Activated naive CD8-positive, alpha-beta T cell treated with anti-CD3 and anti-CD28 coated beads, Interleukin-2, amount 10 ng/mL, durations not matched to agents 7 days and 5 days (primary cell): ENCODE measurements around the gene CREB3L1. TPM values are rescaled to one million over a fixed set of nuclear protein-coding genes. Genes with fewer than 3 reads are reported as not detected.
"Not testable (repeated sequence)": the region's sequence is repeated elsewhere in the genome, so short reads cannot be mapped to it uniquely, and the experiment has no call there.

Source experiments
- ATAC-seq: fragments of 150-1000 bp; cut with Tn5 transposase; one replicate; pipeline ENCODE4 v1.10.0; 2021; ENCODE audit warnings: low read depth, moderate library complexity
- POLR2A ChIA-PET: fragments of 350-600 bp; sonication (Branson Sonifier 250); formaldehyde crosslinking; loops from one replicate; lab custom pipeline; 2021; ENCODE audit warnings: antibody characterized with exemption; lab: Charles Lee
- DNase-seq: peaks from one replicate; pipeline ENCODE4 v3.0.0; 2021
- H3K27ac Mint-ChIP-seq: one replicate; pipeline ENCODE4 v1.8.0; 2022; ENCODE audit warnings: mild to moderate bottlenecking, mixed read lengths
- H3K27me3 Mint-ChIP-seq: one replicate; pipeline ENCODE4 v1.8.0; 2022; ENCODE audit warnings: mild to moderate bottlenecking, moderate library complexity, mixed read lengths
- H3K36me3 Mint-ChIP-seq: one replicate; pipeline ENCODE4 v1.8.0; 2021; ENCODE audit warnings: mild to moderate bottlenecking, mixed read lengths
- H3K4me1 Mint-ChIP-seq: one replicate; pipeline ENCODE4 v1.8.0; 2021; ENCODE audit warnings: mixed read lengths
- H3K4me3 Mint-ChIP-seq: one replicate; pipeline ENCODE4 v1.8.0; 2022; ENCODE audit warnings: mild to moderate bottlenecking, moderate library complexity, mixed read lengths
- H3K9me3 Mint-ChIP-seq: one replicate; pipeline ENCODE4 v1.8.0; 2021; ENCODE audit warnings: mixed read lengths
- total RNA-seq, 2 experiments: library from RNA; stranded (reverse); gene quantifications; one replicate each; pipeline ENCODE4 v1.2.3, GENCODE V29; 2021

Gene CREB3L1
- total RNA-seq, 2 experiments from 2014 or later: not detected

DNA sequence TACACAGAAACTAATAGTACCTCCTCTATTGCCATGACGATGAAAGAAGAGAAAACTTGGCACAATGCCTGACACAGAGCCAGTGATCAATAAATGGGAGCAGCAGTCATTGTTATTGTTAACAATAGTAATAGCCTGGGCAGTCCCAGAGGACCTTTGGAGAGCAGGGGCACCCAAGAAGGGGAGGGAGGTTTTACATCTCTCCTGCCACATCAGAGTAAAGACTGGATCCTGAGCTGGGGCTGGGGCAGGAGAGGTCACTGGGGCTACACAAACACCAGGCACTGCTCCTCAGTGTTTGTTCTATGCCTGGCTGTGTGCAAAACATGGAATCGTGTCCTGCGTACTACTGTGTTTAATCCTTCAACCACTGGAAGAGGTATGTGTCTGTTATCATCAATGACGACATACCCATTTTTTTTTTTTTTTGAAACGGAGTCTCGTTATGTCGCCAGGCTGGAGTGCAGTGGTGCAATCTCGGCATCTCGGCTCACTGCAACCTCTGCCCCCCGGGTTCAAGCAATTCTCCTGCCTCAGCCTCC, 25.0 kb upstream of the CREB3L1 start:
- Mint-ChIP-seq H3K36me3 (no peaks in the 10 kb centered on the region), H3K27me3 (peaks cover 5% of the 10 kb centered on the region), H3K9me3 (no peaks in the 10 kb centered on the region), H3K27ac (no peak overlapping the region), H3K4me3 (no peak overlapping the region), H3K4me1 (peaks cover 1% of the 10 kb centered on the region)
- POLR2A ChIA-PET: no interaction called here
- ATAC-seq (no peak), DNase-seq (no peak)

DNA sequence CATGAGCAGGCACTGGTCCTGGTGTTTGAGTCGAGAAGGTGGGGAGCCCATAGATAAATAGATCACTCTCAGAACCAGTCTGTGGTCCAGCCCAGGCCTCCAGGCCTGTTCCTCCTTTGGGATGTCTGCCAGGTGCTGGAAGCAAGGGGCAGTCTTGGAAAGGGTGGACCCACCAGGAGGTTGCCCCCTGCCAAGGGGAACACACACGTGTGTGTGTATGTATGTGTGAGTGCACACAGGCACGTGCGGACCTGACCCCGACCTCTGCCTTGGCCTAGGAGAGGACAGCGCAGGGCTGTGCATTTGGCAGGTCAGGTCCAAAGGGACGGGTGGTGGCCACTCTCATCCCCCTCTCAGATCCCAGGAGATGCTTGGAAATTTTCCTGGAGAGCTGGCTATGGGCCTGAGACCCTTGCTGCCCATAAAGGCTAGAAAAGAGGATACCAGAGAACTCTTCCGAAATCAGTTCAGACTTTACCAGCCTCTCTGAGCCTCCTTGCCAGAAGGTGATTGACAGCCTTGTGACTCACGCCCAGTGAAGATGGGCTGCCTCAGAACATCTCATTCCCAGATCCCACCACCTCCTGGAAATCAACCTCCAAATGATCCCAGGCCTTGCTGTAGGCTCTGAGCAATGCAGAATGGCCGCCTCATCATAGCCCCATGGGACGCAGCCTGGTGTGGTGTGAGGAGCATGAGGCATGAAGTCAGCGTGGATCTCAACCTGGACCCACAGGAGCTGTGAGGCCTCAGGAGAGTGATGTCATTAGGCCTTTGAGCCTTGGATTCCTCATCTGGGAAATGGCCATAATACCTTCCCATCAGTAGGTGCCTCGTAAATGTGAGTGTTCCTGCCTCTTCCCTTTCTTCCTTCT, 24.0 kb upstream of the CREB3L1 start:
- POLR2A ChIA-PET: interaction anchor here (0.9 kb wide), 1 partner anchor 11 kb away, joined by 4 read pairs; no protein-coding TSS in a partner anchor
- ATAC-seq: no peak
- Mint-ChIP-seq H3K9me3 (no peaks in the 10 kb centered on the region), H3K27me3 (peaks cover 5% of the 10 kb centered on the region), H3K4me1 (peaks cover 1% of the 10 kb centered on the region), H3K4me3 (no peak overlapping the region), H3K27ac (no peak overlapping the region), H3K36me3 (no peaks in the 10 kb centered on the region)
- no peak for DNase-seq

DNA sequence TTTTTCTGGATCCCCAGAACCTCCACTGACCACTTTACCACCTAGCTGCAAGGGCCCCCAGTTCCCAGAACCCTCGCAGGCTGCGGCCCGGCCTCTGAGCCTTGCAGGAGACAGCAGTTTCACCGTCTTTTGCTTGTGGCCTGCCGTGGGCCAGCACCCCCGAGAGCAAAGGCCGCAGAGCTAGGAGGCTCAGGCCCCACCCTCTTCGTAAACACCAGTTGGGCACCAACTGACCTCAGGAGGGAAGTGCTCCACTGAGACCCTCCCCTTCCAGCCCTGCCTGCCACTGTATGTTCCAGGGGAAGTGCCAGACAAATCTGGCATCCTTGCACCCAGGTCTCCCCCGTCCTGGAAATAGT, 23.4 kb upstream of the CREB3L1 start:
- H3K27me3 Mint-ChIP-seq: peaks cover 5% of the 10 kb centered on the region
- DNase-seq (no peak), ATAC-seq (no peak)
- POLR2A ChIA-PET: interaction anchor here (0.9 kb wide), 1 partner anchor 11 kb away, joined by 4 read pairs; no protein-coding TSS in a partner anchor
- H3K4me3 Mint-ChIP-seq: no peak overlapping the region
- H3K4me1 Mint-ChIP-seq: no peaks in the 10 kb centered on the region
- no peaks in the 10 kb centered on the region for H3K36me3 Mint-ChIP-seq
- no peak overlapping the region for H3K27ac Mint-ChIP-seq
- no peaks in the 10 kb centered on the region for H3K9me3 Mint-ChIP-seq

DNA sequence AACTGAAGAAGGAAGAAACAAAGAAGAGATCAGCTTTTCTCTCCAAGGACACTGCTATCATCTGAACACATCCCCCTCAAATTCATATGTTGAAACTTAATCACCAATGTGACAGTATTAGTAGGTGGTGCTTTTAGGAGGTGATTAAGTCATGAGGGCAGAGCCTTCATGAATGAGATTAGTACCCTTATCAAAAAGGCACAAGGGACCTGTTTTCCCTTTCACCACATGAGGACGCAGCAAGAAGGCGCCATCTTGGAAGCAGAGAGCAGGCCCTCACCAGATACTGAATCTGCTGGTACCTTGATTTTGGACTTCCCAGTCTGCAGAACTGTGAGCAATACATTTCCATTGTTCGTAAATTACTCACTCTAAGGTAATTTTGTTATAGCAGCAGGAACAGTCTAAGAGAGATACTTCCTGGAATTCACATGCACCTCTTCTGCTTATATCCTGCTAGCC, 20.9 kb upstream of the CREB3L1 start:
- H3K27me3 Mint-ChIP-seq: peaks cover 3% of the 10 kb centered on the region
- H3K9me3 Mint-ChIP-seq: no peaks in the 10 kb centered on the region
- no peak overlapping the region for H3K27ac Mint-ChIP-seq
- H3K4me1 Mint-ChIP-seq: no peaks in the 10 kb centered on the region
- H3K4me3 Mint-ChIP-seq: no peak overlapping the region
- POLR2A ChIA-PET: no interaction called here
- DNase-seq: no peak
- ATAC-seq: no peak
- H3K36me3 Mint-ChIP-seq: no peaks in the 10 kb centered on the region

DNA sequence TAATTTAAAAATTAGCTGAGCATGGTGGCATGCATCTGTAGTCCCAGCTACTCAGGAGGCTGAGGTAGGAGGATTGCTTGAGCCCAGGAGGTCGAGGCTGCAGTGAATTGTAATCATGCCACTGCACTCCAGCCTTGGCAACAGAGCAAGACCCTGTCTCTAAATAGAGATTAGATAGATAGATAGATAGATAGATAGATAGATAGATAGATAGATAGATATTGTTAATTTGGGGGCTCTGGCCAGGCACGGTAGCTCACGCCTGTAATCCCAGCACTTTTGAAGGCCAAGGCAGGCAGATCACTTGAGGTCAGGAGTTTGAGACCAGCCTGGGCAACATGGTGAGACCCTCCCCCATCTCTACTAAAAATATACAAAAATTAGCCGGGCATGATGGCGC, 18.1 kb upstream of the CREB3L1 start:
- H3K27me3 Mint-ChIP-seq, DNase-seq, ATAC-seq, H3K4me1 Mint-ChIP-seq, H3K27ac Mint-ChIP-seq, H3K4me3 Mint-ChIP-seq, H3K36me3 Mint-ChIP-seq, H3K9me3 Mint-ChIP-seq, POLR2A ChIA-PET: not testable (repeated sequence)

DNA sequence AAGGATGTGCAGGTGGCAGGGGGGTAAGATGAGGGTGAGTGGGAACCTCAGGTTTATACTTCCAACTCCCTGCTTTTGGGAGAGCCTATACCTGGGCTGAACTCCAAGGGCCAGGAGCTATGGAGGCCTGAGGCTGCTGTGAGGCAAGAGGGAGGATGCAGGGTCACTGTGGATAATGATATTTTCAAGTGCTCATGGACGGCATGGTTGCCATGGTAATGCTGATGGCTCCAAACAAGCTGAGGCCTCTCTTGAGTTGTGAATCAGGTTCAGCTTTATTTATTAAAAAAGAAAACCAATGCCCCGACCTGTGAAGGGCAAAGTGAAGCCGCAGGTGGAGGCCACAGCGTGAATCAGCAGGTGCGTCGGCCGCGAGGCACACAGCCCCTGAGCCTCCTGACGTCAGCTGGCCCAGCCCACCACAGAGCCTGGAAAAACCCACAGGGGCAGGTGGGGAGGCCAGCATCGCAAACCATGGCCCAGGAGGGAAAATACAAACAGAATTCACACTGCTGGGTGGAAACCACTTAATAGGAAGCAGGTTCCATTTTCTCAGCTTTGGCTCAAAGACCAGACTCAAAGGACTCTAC, 17.4 kb upstream of the CREB3L1 start:
- ATAC-seq (no peak), DNase-seq (no peak)
- no peaks in the 10 kb centered on the region for H3K36me3 Mint-ChIP-seq
- H3K4me3 Mint-ChIP-seq: no peak overlapping the region
- H3K4me1 Mint-ChIP-seq: no peaks in the 10 kb centered on the region
- H3K9me3 Mint-ChIP-seq: no peaks in the 10 kb centered on the region
- no peak overlapping the region for H3K27ac Mint-ChIP-seq
- peaks cover 6% of the 10 kb centered on the region for H3K27me3 Mint-ChIP-seq
- POLR2A ChIA-PET: no interaction called here

DNA sequence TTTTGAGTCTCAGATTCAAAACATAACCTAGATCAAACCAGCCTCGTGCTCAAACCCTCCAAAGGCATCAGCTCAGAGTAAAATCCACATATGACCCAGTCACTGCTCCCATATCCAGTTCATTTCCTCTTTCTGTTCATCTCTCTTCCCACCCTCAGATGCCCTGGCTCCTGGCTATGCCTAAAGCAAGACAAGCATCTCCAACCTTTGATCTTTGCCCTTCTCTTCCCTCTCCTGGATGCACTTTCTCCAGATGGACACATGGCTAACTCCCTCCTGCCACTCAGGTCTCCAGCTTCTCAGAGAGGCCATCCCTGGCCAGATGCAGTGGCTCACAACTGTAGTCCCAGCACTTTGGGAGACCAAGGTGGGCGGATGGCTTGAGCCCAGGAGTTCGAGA, 14.3 kb upstream of the CREB3L1 start:
- H3K4me1 Mint-ChIP-seq: no peaks in the 10 kb centered on the region
- ATAC-seq (no peak), DNase-seq (no peak)
- no peak overlapping the region for H3K27ac Mint-ChIP-seq
- POLR2A ChIA-PET: no interaction called here
- no peaks in the 10 kb centered on the region for H3K36me3 Mint-ChIP-seq
- H3K27me3 Mint-ChIP-seq: peaks cover 4% of the 10 kb centered on the region
- H3K9me3 Mint-ChIP-seq: no peaks in the 10 kb centered on the region
- no peak overlapping the region for H3K4me3 Mint-ChIP-seq

DNA sequence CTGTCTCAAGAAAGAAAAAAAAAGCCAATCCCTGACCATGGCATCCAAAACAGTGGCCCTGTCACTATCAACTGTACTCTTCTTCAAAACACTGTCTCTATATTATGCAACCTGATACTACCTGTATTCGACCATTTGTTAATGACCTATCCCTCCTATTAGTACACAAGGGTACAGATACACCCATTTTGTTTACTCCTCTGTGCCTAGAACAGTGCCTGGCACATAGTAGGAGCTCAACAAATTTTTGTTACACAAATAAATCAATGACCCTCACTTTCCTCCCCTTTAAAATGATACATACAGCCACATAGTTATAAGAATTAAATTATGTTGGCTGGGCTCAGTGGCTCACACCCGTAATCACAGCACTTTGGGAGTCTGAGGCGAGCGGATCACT, 13.4 kb upstream of the CREB3L1 start:
- POLR2A ChIA-PET: interaction anchor here (1.0 kb wide), 1 partner anchor 44 kb away, joined by 3 read pairs; no protein-coding TSS in a partner anchor
- no peak for ATAC-seq
- no peaks in the 10 kb centered on the region for H3K4me1 Mint-ChIP-seq
- no peaks in the 10 kb centered on the region for H3K9me3 Mint-ChIP-seq
- no peak overlapping the region for H3K27ac Mint-ChIP-seq
- DNase-seq: no peak
- no peaks in the 10 kb centered on the region for H3K36me3 Mint-ChIP-seq
- peaks cover 10% of the 10 kb centered on the region for H3K27me3 Mint-ChIP-seq
- no peak overlapping the region for H3K4me3 Mint-ChIP-seq

DNA sequence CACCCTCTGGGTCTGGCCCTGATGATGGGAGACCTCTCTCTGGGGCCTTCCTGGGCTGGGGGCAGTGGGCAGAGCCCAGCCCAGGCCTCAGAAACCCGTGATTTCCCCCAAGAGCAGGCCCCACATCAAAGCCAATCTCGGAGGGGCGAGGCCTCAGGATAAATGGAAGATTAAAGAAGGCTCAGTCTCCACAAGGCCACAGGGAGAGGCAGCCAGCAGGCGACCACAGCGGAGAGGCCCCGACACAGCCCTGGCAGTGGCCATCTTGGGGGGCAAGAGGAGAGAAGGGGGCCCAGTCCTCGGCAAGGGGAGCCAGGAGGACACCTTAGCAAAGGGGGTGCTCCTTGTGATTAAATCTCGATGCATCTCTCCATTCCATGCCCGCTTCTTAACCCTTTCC, 12.5 kb upstream of the CREB3L1 start:
- no peak overlapping the region for H3K4me3 Mint-ChIP-seq
- DNase-seq (no peak), ATAC-seq (no peak)
- no peaks in the 10 kb centered on the region for H3K36me3 Mint-ChIP-seq
- POLR2A ChIA-PET: interaction anchor here (1.0 kb wide), 1 partner anchor 43 kb away, joined by 3 read pairs; no protein-coding TSS in a partner anchor
- H3K27ac Mint-ChIP-seq: no peak overlapping the region
- H3K4me1 Mint-ChIP-seq: no peaks in the 10 kb centered on the region
- no peaks in the 10 kb centered on the region for H3K9me3 Mint-ChIP-seq
- peaks cover 11% of the 10 kb centered on the region for H3K27me3 Mint-ChIP-seq

DNA sequence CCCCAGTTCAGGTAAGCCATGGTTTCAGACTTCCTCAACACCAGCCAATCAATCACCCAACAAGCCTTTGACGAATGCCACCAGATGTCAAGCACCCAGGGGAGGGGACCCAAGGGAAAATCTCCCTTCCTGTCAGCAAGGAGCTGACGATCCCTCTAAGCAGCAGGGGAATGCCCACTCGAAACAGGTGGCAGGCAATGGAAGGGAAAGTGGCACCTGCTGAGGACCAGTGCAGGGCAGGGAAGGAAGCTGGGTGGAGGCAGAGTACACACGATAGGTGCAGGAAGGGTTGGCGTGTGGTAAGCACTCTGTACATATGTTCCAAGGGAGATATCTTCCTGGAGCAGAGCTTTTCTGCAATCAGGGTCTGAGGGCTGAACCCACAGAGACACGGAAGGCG, 11.7 kb upstream of the CREB3L1 start:
- no peaks in the 10 kb centered on the region for H3K4me1 Mint-ChIP-seq
- POLR2A ChIA-PET: interaction anchor here (0.6 kb wide), 1 partner anchor 30 kb away, joined by 3 read pairs; no protein-coding TSS in a partner anchor

DNA sequence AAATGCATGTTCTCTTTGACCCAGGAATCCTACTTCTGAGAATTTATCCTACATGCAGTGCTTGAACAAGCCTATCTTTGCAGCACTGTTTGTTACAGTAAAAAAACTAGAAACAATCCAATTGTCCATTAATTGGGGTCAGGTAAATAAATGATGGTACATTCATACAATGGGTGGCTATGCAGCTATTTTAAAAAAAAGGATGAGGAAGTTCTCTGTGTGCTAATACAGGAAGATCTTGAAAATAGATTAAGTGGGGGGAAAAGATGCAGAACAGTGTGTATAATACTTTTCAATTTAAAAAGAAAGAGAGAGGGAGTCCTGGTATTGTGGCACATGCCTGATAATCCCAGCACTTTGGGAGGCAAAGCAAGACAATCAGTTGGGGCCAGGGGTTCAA, 9.5 kb upstream of the CREB3L1 start:
- Mint-ChIP-seq H3K27ac (no peak overlapping the region), H3K27me3 (peaks cover 19% of the 10 kb centered on the region), H3K4me1 (peaks cover 5% of the 10 kb centered on the region), H3K4me3 (no peak overlapping the region), H3K36me3 (no peaks in the 10 kb centered on the region), H3K9me3 (no peaks in the 10 kb centered on the region)
- DNase-seq (no peak), ATAC-seq (no peak)
- POLR2A ChIA-PET: interaction anchor here (0.6 kb wide), 1 partner anchor 28 kb away, joined by 3 read pairs; no protein-coding TSS in a partner anchor

More for the DNA sequence above, 11.7 kb upstream of the CREB3L1 start:
- Mint-ChIP-seq H3K4me3 (no peak overlapping the region), H3K36me3 (no peaks in the 10 kb centered on the region), H3K9me3 (no peaks in the 10 kb centered on the region), H3K27ac (no peak overlapping the region), H3K27me3 (peaks cover 12% of the 10 kb centered on the region)
- no peak for DNase-seq
- ATAC-seq: no peak

DNA sequence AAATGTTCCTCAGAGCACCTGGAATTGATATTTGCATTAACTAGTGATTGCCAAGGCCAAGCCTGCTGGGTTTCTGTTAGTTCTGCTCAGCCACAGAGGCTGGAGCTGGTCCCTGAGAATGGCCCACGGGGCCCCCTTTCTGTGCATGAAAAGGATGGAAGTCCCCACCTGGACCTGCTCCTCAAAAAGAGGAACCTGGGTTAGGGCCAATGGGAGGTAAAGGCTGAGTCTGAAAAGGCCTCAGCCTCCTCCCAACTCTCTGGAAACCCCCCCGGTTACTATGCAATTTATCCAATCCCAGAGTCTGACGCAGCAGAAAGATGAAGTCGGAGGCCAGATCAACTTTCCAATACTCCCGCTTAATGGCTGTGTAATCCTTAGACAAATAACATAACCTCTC, 6.8 kb upstream of the CREB3L1 start:
- POLR2A ChIA-PET: interaction anchor here (0.7 kb wide), 1 partner anchor 25 kb away, joined by 3 read pairs; no protein-coding TSS in a partner anchor
- H3K4me3 Mint-ChIP-seq: no peak overlapping the region

DNA sequence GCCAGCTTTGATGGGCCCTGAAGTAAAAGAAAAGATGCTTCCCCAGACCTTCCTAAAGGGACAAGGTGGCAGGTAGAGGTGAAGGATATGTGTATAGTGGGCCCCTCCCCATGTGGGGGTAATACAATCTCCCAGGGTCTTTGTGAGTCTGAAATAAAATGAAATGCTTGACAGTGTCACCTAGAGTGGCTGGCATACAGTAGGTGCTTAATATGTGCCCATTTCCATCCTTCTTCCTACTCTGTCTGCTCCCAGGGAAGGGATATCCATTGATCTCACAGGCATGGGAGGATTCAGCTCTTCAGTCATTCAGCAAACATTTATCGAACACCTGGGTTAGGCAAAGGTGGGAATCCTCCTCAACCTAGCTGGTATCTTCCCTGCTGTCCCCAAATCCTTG, 6.1 kb upstream of the CREB3L1 start:
- DNase-seq: no peak
- Mint-ChIP-seq H3K9me3 (no peaks in the 10 kb centered on the region), H3K27me3 (peaks cover 22% of the 10 kb centered on the region), H3K36me3 (no peaks in the 10 kb centered on the region), H3K4me1 (peaks cover 5% of the 10 kb centered on the region), H3K4me3 (no peak overlapping the region), H3K27ac (no peak overlapping the region)
- POLR2A ChIA-PET: no interaction called here
- ATAC-seq: no peak

More for the DNA sequence above, 6.8 kb upstream of the CREB3L1 start:
- Mint-ChIP-seq H3K27me3 (peaks cover 15% of the 10 kb centered on the region), H3K27ac (no peak overlapping the region), H3K4me1 (peaks cover 5% of the 10 kb centered on the region), H3K9me3 (no peaks in the 10 kb centered on the region), H3K36me3 (no peaks in the 10 kb centered on the region)
- DNase-seq: no peak
- ATAC-seq: no peak
